Fibroblast of villous mesenchyme (primary cell): ENCODE measurements around the gene STUB1. TPM values are rescaled to one million over a fixed set of nuclear protein-coding genes. Genes with fewer than 3 reads are reported as not detected.

ENCODE experiments used
- DNase-seq: peaks from one replicate; pipeline ENCODE4 v3.0.0-alpha.2; 2010; ENCODE audit warnings: low read depth
- H3K4me3 ChIP-seq: 2 replicates; pipeline ENCODE4 v1.5.1; 2011; ENCODE audit warnings: low read depth, mild to moderate bottlenecking, low read length
- CTCF ChIP-seq: IDR thresholded peaks from 2 replicates; pipeline ENCODE4 v1.5.1; 2012; ENCODE audit warnings: low read depth, mild to moderate bottlenecking, low read length; ENCODE audit not compliant: insufficient read depth
- total RNA-seq: library from RNA; depleted of rRNA; stranded (reverse); fragments of >200 nt; gene quantifications from 2 replicates; pipeline ENCODE4 v1.2.3, GENCODE V29; 2012

Gene STUB1
- total RNA-seq, 1 donor = 100 TPM

GRCh38 chr16:634051-634670 is 46.0 kb upstream of the STUB1 start:
- DNase-seq = no peak
- TF ChIP-seq CTCF = no peak
- H3K4me3 ChIP-seq = no peak overlapping the region

- DNase-seq = no peak
Measured at GRCh38 chr16:634996-635395, 45.2 kb upstream of the STUB1 start.

GRCh38 chr16:635573-636205 is 44.5 kb upstream of the STUB1 start:
- H3K4me3 ChIP-seq = peak overlapping the region; percentile 87
- DNase-seq = no peak
- no peak for TF ChIP-seq CTCF

More at GRCh38 chr16:634996-635395, 45.2 kb upstream of the STUB1 start:
- H3K4me3 ChIP-seq = peak overlapping the region; percentile 87
- TF ChIP-seq CTCF = no peak

GRCh38 chr16:636206-637080 is 43.8 kb upstream of the STUB1 start, which contains the start of gene METTL26:
Gene METTL26 (minus strand): TSS chr16:636305. CDS start chr16:636290, 15 bp downstream.
- no peak for TF ChIP-seq CTCF
- DNase-seq = peak; percentile 94
- peak within 1 kb of the TSS; percentile 87 for H3K4me3 ChIP-seq

GRCh38 chr16:637081-638018 is 42.9 kb upstream of the STUB1 start:
- DNase-seq = peak; percentile 92
- peak overlapping the region; percentile 87 for H3K4me3 ChIP-seq
- TF ChIP-seq CTCF = no peak

- no peak for DNase-seq
- no peak overlapping the region for H3K4me3 ChIP-seq
- no peak for TF ChIP-seq CTCF
Measured at GRCh38 chr16:638034-638543, 42.1 kb upstream of the STUB1 start.
